OCI-LY7 (cell line): ENCODE measurements around the gene GALNT3.

ENCODE experiments used
- EZH2phosphoT487 ChIP-seq: fragments of 200-600 bp; sonication (generic); IDR thresholded peaks from 2 replicates; pipeline ENCODE4 v1.6.1; 2018; ENCODE audit warnings: low read depth, borderline replicate concordance, mild to moderate bottlenecking, mixed run types, antibody characterized with exemption, low read length, moderate library complexity, mixed read lengths
- TF ChIP-seq, protein P1 (sequence below): fragments of 200-600 bp; sonication (generic); conservative IDR thresholded peaks from 2 replicates; pipeline ENCODE4 v1.5.1; 2014; ENCODE audit warnings: mild to moderate bottlenecking, antibody characterized with exemption, low read length, moderate library complexity, mixed read lengths

DNA sequence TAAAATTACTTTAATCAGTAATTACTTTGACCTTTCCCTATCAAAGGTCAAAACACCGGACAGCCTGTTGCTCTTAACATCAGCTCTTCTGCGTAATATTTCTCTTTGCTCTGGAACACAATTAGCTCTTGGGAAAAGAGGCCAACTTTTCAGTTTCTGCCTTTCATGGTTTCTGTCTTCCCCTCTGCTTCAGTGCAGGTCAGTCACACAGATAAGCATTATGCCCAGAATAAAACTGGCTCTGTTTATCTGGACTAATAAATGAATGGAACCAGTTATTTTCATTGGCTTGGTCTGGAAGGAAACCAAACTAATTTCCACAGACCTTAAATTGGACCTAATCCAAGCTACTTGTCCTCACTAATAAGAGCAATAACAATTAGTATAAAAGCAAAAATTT lies 26.2 kb upstream of the GALNT3 start:
- TF ChIP-seq, protein P1, sequence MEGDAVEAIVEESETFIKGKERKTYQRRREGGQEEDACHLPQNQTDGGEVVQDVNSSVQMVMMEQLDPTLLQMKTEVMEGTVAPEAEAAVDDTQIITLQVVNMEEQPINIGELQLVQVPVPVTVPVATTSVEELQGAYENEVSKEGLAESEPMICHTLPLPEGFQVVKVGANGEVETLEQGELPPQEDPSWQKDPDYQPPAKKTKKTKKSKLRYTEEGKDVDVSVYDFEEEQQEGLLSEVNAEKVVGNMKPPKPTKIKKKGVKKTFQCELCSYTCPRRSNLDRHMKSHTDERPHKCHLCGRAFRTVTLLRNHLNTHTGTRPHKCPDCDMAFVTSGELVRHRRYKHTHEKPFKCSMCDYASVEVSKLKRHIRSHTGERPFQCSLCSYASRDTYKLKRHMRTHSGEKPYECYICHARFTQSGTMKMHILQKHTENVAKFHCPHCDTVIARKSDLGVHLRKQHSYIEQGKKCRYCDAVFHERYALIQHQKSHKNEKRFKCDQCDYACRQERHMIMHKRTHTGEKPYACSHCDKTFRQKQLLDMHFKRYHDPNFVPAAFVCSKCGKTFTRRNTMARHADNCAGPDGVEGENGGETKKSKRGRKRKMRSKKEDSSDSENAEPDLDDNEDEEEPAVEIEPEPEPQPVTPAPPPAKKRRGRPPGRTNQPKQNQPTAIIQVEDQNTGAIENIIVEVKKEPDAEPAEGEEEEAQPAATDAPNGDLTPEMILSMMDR: no peak
- no peak for TF ChIP-seq EZH2phosphoT487
